ENCODE data around the gene CYP3A7. TPM values are rescaled to one million over a fixed set of nuclear protein-coding genes. Genes with fewer than 3 reads are reported as not detected.

The CYP3A7 gene
- total and polyA plus RNA-seq, 2 of the 4 experiments (the other 2 are of a cell fraction), result not detected

GRCh38 chr7:99709260-99709659, 25.7 kb downstream of the CYP3A7 start:
- Histone ChIP-seq H2AFZ (replicated peaks; ENCODE audit: low read length, poor library complexity) (no peak overlapping the region), H2BK5ac (ENCODE audit: low read depth, low read length, poor library complexity, severe bottlenecking) (no peak overlapping the region), H3K79me1 (ENCODE audit: low read depth in 1 of 2, low read length in 2 of 2) (no peaks in the 10 kb centered on the region), H3K4ac (ENCODE audit: low read depth, low read length) (no peak overlapping the region), H3K9ac (ENCODE audit: low read depth, low read length) (no peak overlapping the region), H2AK9ac (replicated peaks; ENCODE audit: low read depth, low read length, poor library complexity) (no peak overlapping the region), H3K36me3 (ENCODE audit: control insufficient read depth, insufficient read depth, low read length) (no peaks in the 10 kb centered on the region), H3K23ac (ENCODE audit: low read depth, low read length) (no peak overlapping the region), H4K20me1 (ENCODE audit: insufficient read depth, low read length) (no peaks in the 10 kb centered on the region), H3K14ac (replicated peaks; ENCODE audit: low read depth, low read length) (no peak overlapping the region), H3K4me2 (ENCODE audit: low read depth, low read length) (no peak overlapping the region), H2BK20ac (ENCODE audit: low read depth, low read length) (no peak overlapping the region), H3K56ac (ENCODE audit: extremely low read depth, insufficient read depth, low read length) (no peak overlapping the region), H4K8ac (ENCODE audit: low read depth in 2 of 2, low read length in 2 of 2) (no peak overlapping the region), H2AK5ac (ENCODE audit: low read depth, low read length) (no peak overlapping the region), H3K18ac (ENCODE audit: low read depth, low read length) (no peak overlapping the region), H3K9me3 (ENCODE audit: control insufficient read depth, insufficient read depth, low read length) (peaks cover 5% of the 10 kb centered on the region; the same call in 1 of the 2 replicates), H2BK15ac (ENCODE audit: low read depth, low read length) (no peak overlapping the region), H3K9me1 (ENCODE audit: insufficient read depth, low read length) (no peaks in the 10 kb centered on the region), H4K5ac (ENCODE audit: low read depth, low read length) (no peak overlapping the region), H3K4me3 (ENCODE audit: insufficient read depth, low read depth, low read length) (no peak overlapping the region), H4K91ac (ENCODE audit: insufficient read depth, low read depth, low read length) (no peak overlapping the region), H3K27ac (ENCODE audit: insufficient read depth, low read length) (no peak overlapping the region), H2BK120ac (ENCODE audit: low read depth, low read length) (no peak overlapping the region), H3K27me3 (ENCODE audit: control insufficient read depth, insufficient read depth, low read length) (no peaks in the 10 kb centered on the region), H3K4me1 (ENCODE audit: control insufficient read depth, insufficient read depth, low read length) (no peaks in the 10 kb centered on the region)
- dilution Hi-C loops (cut with HindIII; ENCODE audit: low sequenced_read_pairs, unreplicated experiment) (no loop called here), intact Hi-C loops (cut with micrococcal nuclease) (no loop called here), in situ Hi-C loops (cut with MboI; ENCODE audit: low sequenced_read_pairs) (no loop called here)
- no CpG with 5 or more reads among the region's 2 CpGs for WGBS, 2 experiments (ENCODE audit: extremely low coverage in 2 of 2, insufficient read length in 1 of 2)
- TF ChIP-seq CEBPB (IDR thresholded peaks at IDR 0.05; ENCODE audit: low read depth, low read length) (no peak), USF2 (IDR thresholded peaks at IDR 0.05; ENCODE audit: low read depth, low read length) (no peak), RCOR1 (IDR thresholded peaks at IDR 0.05; ENCODE audit: insufficient replicate concordance, low read length) (no peak), CTCF (conservative IDR thresholded peaks at IDR 0.05; ENCODE audit: low read depth, low read length) (no peak), RFX5 (IDR thresholded peaks at IDR 0.05; ENCODE audit: low read depth, low read length) (no peak), POLR2A (IDR thresholded peaks at IDR 0.05; ENCODE audit: low read depth, low read length) (no peak), MXI1 (IDR thresholded peaks at IDR 0.05; ENCODE audit: borderline replicate concordance, low read depth, low read length) (no peak), BHLHE40 (IDR thresholded peaks at IDR 0.05; ENCODE audit: low read depth, low read length) (no peak), FOS (IDR thresholded peaks at IDR 0.05; ENCODE audit: low read depth, low read length) (no peak), ELK1 (IDR thresholded peaks at IDR 0.05; ENCODE audit: borderline replicate concordance, low read depth, low read length) (no peak), CHD1 (IDR thresholded peaks at IDR 0.05; ENCODE audit: low read depth, low read length) (no peak), SMC3 (IDR thresholded peaks at IDR 0.05; ENCODE audit: low read depth, low read length) (no peak), MAFK (IDR thresholded peaks at IDR 0.05; ENCODE audit: low read depth, low read length) (no peak), MAZ (IDR thresholded peaks at IDR 0.05; ENCODE audit: borderline replicate concordance, low read depth, low read length) (no peak)
- DNase-seq (no peak), ATAC-seq (ENCODE audit: low read depth) (no peak)
- BruUV-seq (replicated peaks), result no TSS peak
- ChIA-PET CTCF (no interaction called here), POLR2A (ENCODE audit: unreplicated experiment) (no interaction called here)

All from IMR-90 (cell line).